Neural progenitor cell (in vitro differentiated cells): ENCODE measurements around the gene VSTM2A. TPM values are rescaled to one million over a fixed set of nuclear protein-coding genes. Genes with fewer than 3 reads are reported as not detected.
A peak's percentile ranks its signal among the peaks of the same experiment; 100 is the strongest.

Experiments
- DNase-seq: peaks from one replicate; pipeline ENCODE4 v3.0.0-alpha.2; 2016; ENCODE audit warnings: low spot score
- H2AFZ ChIP-seq: fragments of 200-600 bp; sonication (generic); replicated peaks from 2 replicates; pipeline ENCODE4 v1.6.1; 2016; ENCODE audit warnings: antibody characterized with exemption
- H3F3A ChIP-seq: fragments of 200-600 bp; sonication (generic); 2 replicates; pipeline ENCODE4 v1.6.1; 2016; ENCODE audit warnings: antibody characterized with exemption, low read depth
- H3K27ac ChIP-seq: fragments of 200-600 bp; sonication (generic); 2 replicates; pipeline ENCODE4 v1.5.1; 2016; ENCODE audit warnings: mild to moderate bottlenecking
- H3K27me3 ChIP-seq: fragments of 200-600 bp; sonication (generic); 2 replicates; pipeline ENCODE4 v1.6.1; 2016; ENCODE audit warnings: mild to moderate bottlenecking, moderate library complexity
- H3K36me3 ChIP-seq: fragments of 200-600 bp; sonication (generic); 2 replicates; pipeline ENCODE4 v1.5.1; 2016
- H3K4me1 ChIP-seq: fragments of 200-600 bp; sonication (generic); 2 replicates; pipeline ENCODE4 v1.6.1; 2016; ENCODE audit warnings: mixed run types
- H3K4me2 ChIP-seq: fragments of 200-600 bp; sonication (generic); 2 replicates; pipeline ENCODE4 v1.6.1; 2016
- H3K4me3 ChIP-seq: fragments of 200-600 bp; sonication (generic); 2 replicates; pipeline ENCODE4 v1.5.1; 2016
- H3K79me2 ChIP-seq: fragments of 200-600 bp; sonication (generic); 2 replicates; pipeline ENCODE4 v1.6.1; 2016; ENCODE audit warnings: low read depth
- H3K9ac ChIP-seq: fragments of 200-600 bp; sonication (generic); 2 replicates; pipeline ENCODE4 v1.6.1; 2016
- H3K9me3 ChIP-seq: fragments of 200-600 bp; sonication (generic); 2 replicates; pipeline ENCODE4 v1.5.1; 2016; ENCODE audit warnings: low read depth
- H4K20me1 ChIP-seq: fragments of 200-600 bp; sonication (generic); 2 replicates; pipeline ENCODE4 v1.6.1; 2016; ENCODE audit warnings: low read depth
- H3K27ac Mint-ChIP-seq: 3 replicates; pipeline ENCODE4 v1.8.0; 2021; ENCODE audit warnings: mixed read lengths
- H3K27me3 Mint-ChIP-seq: 2 replicates; pipeline ENCODE4 v1.8.0; 2022; ENCODE audit warnings: low read depth, mild to moderate bottlenecking, inconsistent platforms, moderate library complexity, mixed read lengths; ENCODE audit not compliant: insufficient read depth
- H3K36me3 Mint-ChIP-seq: 3 replicates; pipeline ENCODE4 v1.8.0; 2021; ENCODE audit warnings: mixed read lengths
- H3K4me1 Mint-ChIP-seq: 3 replicates; pipeline ENCODE4 v1.8.0; 2021; ENCODE audit warnings: mixed read lengths
- H3K4me3 Mint-ChIP-seq: 3 replicates; pipeline ENCODE4 v1.8.0; 2021; ENCODE audit warnings: mild to moderate bottlenecking, moderate library complexity, mixed read lengths
- H3K9me3 Mint-ChIP-seq: 3 replicates; pipeline ENCODE4 v1.8.0; 2020; ENCODE audit warnings: mixed read lengths
- EZH2 ChIP-seq: fragments of 200-600 bp; sonication (generic); IDR thresholded peaks from 2 replicates; pipeline ENCODE4 v1.6.1; 2017; ENCODE audit warnings: antibody characterized with exemption, mild to moderate bottlenecking, moderate library complexity
- EZH2phosphoT487 ChIP-seq: fragments of 200-600 bp; sonication (generic); IDR thresholded peaks from 2 replicates; pipeline ENCODE4 v1.6.1; 2017; ENCODE audit warnings: antibody characterized with exemption
- total RNA-seq: library from RNA; depleted of rRNA; stranded (reverse); fragments of >200 nt; gene quantifications from 2 replicates; pipeline ENCODE4 v1.2.3, GENCODE V29; 2015; ENCODE audit warnings: low replicate concordance
- TF ChIP-seq, protein P1 (sequence below): fragments of 200-600 bp; sonication (generic); IDR thresholded peaks from 2 replicates; pipeline ENCODE4 v1.5.1; 2017; ENCODE audit warnings: antibody characterized with exemption, mild to moderate bottlenecking

Gene VSTM2A
- total RNA-seq, 1 donor from 2014 or later = not detected

DNA sequence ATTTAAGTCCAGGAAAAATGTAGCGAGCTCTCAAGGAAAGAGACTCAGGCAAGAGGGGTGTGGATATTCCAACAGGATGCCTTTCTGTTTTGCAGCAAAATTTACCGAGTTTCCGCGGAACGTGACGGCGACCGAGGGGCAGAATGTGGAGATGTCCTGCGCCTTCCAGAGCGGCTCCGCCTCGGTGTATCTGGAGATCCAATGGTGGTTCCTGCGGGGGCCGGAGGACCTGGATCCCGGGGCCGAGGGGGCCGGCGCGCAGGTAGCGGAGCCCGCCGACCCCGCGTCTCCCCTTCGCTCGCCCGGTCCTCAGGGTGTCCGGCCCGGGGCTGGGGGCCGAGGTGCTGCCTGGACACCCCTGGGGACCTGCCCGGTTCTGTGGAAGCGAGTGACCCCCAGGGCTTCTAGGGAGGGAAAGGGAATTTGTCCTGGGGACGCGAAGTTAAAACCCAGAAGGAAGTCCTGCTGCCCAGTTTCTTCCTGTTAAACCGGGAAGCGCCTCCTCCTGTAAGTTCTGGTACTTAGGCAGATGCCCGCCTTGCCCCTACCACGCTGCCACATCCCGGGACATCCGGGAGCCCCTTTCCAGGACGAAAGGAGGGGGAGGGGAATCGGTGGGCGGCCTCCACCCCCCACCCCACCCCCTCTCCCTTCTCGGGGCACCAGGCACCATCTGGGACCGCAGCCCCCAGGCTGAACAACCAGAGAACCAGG is 2.5 kb downstream of the VSTM2A start:
- no peak overlapping the region for H3K9ac ChIP-seq
- no peaks in the 10 kb centered on the region for H3K36me3 Mint-ChIP-seq
- H3K27me3 ChIP-seq = peaks cover 85% of the 10 kb centered on the region
- H3K79me2 ChIP-seq = no peaks in the 10 kb centered on the region
- H4K20me1 ChIP-seq = peaks cover 22% of the 10 kb centered on the region
- H3K9me3 ChIP-seq = no peaks in the 10 kb centered on the region
- peaks cover 21% of the 10 kb centered on the region for H3K4me1 ChIP-seq
- peaks cover 42% of the 10 kb centered on the region for H3K27me3 Mint-ChIP-seq
- peaks cover 24% of the 10 kb centered on the region for H3K4me1 Mint-ChIP-seq
- peak overlapping the region; percentile 89 for H3K4me3 Mint-ChIP-seq
- H3K9me3 Mint-ChIP-seq = no peaks in the 10 kb centered on the region
- no peak overlapping the region for H3K27ac ChIP-seq
- peak overlapping the region; percentile 7 for H2AFZ ChIP-seq
- peak overlapping the region; percentile 52 for H3K4me3 ChIP-seq
- peak overlapping the region; percentile 83 for H3K4me2 ChIP-seq
- TF ChIP-seq, protein P1, sequence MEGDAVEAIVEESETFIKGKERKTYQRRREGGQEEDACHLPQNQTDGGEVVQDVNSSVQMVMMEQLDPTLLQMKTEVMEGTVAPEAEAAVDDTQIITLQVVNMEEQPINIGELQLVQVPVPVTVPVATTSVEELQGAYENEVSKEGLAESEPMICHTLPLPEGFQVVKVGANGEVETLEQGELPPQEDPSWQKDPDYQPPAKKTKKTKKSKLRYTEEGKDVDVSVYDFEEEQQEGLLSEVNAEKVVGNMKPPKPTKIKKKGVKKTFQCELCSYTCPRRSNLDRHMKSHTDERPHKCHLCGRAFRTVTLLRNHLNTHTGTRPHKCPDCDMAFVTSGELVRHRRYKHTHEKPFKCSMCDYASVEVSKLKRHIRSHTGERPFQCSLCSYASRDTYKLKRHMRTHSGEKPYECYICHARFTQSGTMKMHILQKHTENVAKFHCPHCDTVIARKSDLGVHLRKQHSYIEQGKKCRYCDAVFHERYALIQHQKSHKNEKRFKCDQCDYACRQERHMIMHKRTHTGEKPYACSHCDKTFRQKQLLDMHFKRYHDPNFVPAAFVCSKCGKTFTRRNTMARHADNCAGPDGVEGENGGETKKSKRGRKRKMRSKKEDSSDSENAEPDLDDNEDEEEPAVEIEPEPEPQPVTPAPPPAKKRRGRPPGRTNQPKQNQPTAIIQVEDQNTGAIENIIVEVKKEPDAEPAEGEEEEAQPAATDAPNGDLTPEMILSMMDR = no peak
- peak; percentile 91 for TF ChIP-seq EZH2
- peak; percentile 67 for TF ChIP-seq EZH2phosphoT487
- H3K36me3 ChIP-seq = no peaks in the 10 kb centered on the region
- peaks cover 23% of the 10 kb centered on the region for H3F3A ChIP-seq
- no peak overlapping the region for H3K27ac Mint-ChIP-seq
- DNase-seq = peak; percentile 60

DNA sequence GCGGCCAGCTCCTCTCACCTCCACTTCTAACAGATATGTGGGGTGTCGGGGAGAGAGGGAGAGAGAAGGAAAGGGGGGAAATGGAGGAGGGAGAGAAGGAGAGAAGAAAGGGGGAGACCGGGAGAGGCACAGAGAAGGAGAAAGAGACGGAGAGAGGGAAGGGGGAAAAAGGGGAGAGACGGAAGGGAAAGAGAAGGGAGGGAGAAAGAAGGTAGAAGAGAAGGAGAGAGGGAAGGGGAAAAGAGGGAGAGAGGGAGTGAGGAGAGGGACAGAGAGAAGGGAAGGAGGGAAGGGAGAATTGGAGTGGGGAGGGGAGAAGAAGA is 3.0 kb downstream of the VSTM2A start:
- Histone ChIP-seq H3K4me2 (peak overlapping the region; percentile 83), H4K20me1 (peaks cover 22% of the 10 kb centered on the region), H3K36me3 (no peaks in the 10 kb centered on the region), H3K4me3 (peak overlapping the region; percentile 52), H3K27ac (no peak overlapping the region), H3K79me2 (no peaks in the 10 kb centered on the region), H3F3A (peaks cover 23% of the 10 kb centered on the region), H3K9me3 (no peaks in the 10 kb centered on the region), H3K4me1 (peaks cover 21% of the 10 kb centered on the region), H3K9ac (no peak overlapping the region), H2AFZ (peak overlapping the region; percentile 7), H3K27me3 (peaks cover 80% of the 10 kb centered on the region)
- H3K9me3 Mint-ChIP-seq = no peaks in the 10 kb centered on the region
- H3K27me3 Mint-ChIP-seq = peaks cover 42% of the 10 kb centered on the region
- TF ChIP-seq EZH2phosphoT487 (peak; percentile 14), EZH2 (no peak)
- TF ChIP-seq, protein P1 = no peak
- no peak overlapping the region for H3K27ac Mint-ChIP-seq
- H3K4me3 Mint-ChIP-seq = peak overlapping the region; percentile 43
- DNase-seq = no peak
- H3K4me1 Mint-ChIP-seq = peaks cover 24% of the 10 kb centered on the region
- no peaks in the 10 kb centered on the region for H3K36me3 Mint-ChIP-seq

DNA sequence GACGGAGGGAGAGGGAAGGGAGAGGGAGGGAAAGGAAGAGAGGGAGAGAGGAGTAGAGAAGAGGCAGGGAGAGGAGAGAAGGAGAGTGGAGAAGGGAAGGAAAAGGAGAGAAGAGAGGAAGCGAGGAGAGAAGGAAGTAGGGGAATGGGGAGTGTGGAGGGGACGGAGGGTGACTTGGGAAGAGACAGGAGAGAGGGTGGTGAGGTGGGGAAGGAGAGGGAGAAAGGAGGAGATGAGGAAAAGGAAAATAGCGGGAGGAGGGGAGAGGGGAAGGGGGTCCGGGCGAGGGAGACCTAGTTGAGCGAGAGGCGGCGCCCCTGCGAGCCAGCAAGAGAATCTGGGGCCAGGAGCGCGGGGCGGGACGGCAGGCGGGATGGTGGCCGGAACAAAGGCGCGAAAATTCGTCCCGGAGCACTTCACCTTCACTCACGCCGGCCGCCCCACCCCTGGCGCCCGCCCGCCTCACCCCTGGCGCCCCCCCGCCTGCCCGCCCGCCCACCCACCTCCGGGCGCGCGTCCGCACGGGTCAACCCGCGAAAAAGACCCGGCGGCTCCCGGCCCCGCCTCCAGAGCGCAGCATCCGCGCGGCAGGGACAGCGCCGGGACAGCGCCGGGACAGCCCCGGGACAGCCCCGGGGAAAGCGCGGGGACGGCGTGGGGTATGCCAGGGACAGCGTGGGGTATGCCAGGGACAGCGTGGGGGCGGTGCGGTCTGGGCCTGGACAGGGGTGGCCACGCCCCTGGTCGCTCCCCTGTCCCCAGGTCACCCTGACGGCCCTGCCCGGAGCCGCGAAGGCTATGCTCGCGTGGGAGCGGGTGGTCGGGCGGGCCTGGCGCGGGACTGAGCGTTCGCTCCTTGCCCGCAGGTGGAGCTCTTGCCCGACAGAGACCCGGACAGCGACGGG is 4.2 kb downstream of the VSTM2A start:
- H3K27me3 ChIP-seq = peaks cover 68% of the 10 kb centered on the region
- Mint-ChIP-seq H3K4me1 (peaks cover 22% of the 10 kb centered on the region), H3K36me3 (no peaks in the 10 kb centered on the region), H3K27me3 (peaks cover 36% of the 10 kb centered on the region), H3K4me3 (peak overlapping the region; percentile 79), H3K9me3 (no peaks in the 10 kb centered on the region), H3K27ac (no peak overlapping the region)
- H3K9me3 ChIP-seq = no peaks in the 10 kb centered on the region
- peaks cover 20% of the 10 kb centered on the region for H3K4me1 ChIP-seq
- H3K4me3 ChIP-seq = peak overlapping the region; percentile 64
- no peak overlapping the region for H3K27ac ChIP-seq
- H3K9ac ChIP-seq = no peak overlapping the region
- H3K79me2 ChIP-seq = no peaks in the 10 kb centered on the region
- H3F3A ChIP-seq = peaks cover 23% of the 10 kb centered on the region
- peaks cover 22% of the 10 kb centered on the region for H4K20me1 ChIP-seq
- peak; percentile 89 for DNase-seq
- no peaks in the 10 kb centered on the region for H3K36me3 ChIP-seq
- peak overlapping the region; percentile 94 for H3K4me2 ChIP-seq
- H2AFZ ChIP-seq = peak overlapping the region; percentile 73
- TF ChIP-seq EZH2phosphoT487 = no peak
- TF ChIP-seq, protein P1 = peak; percentile 64
